HEK293 (cell line): ENCODE results near the gene AIF1.

Experiments used
- CTCF ChIA-PET: fragments of 350-600 bp; formaldehyde crosslinking; extraction: SDS; loops from one replicate; lab custom pipeline; 2021; ENCODE audit warnings: antibody characterized with exemption; lab: Yijun Ruan, JAX
- POLR2A ChIA-PET: fragments of 300-600 bp; formaldehyde crosslinking; extraction: SDS; loops from one replicate; lab custom pipeline; 2020; ENCODE audit warnings: antibody characterized with exemption, inconsistent platforms; lab: Yijun Ruan, JAX
- H3K27ac ChIP-seq: fragments of 200-500 bp; sonication (Bioruptor generic); 2 replicates; pipeline ENCODE4 v1.5.1; 2014; ENCODE audit warnings: low read depth, low read length, control low read depth, inconsistent platforms; ENCODE audit errors: extremely low read depth
- H3K36me3 ChIP-seq, 2 experiments: fragments of 200-500 bp in 1 of 2; sonication (Bioruptor generic) in 1 of 2; 1 replicate in 1 of 2; 2 replicates in 1 of 2; pipeline ENCODE4 v1.5.1; 2014 to 2017; ENCODE audit warnings: inconsistent platforms in 2 of 2, low read length in 2 of 2; ENCODE audit not compliant: control insufficient read depth in 2 of 2, insufficient read depth in 1 of 2
- H3K4me1 ChIP-seq: fragments of 200-500 bp; sonication (Bioruptor generic); 2 replicates; pipeline ENCODE4 v1.5.1; 2014; ENCODE audit warnings: mild to moderate bottlenecking, low read length, inconsistent platforms; ENCODE audit not compliant: control insufficient read depth, insufficient read depth
- H3K4me3 ChIP-seq: 2 replicates; pipeline ENCODE4 v1.5.1; 2011; ENCODE audit warnings: low read depth, mild to moderate bottlenecking, control low read depth, low read length, moderate library complexity
- H3K9me3 ChIP-seq: fragments of 200-500 bp; sonication (Bioruptor generic); 2 replicates; pipeline ENCODE4 v1.5.1; 2014; ENCODE audit warnings: low read depth, low read length, inconsistent platforms; ENCODE audit not compliant: control insufficient read depth, insufficient read depth
- HIC1 ChIP-seq: fragments of 450-650 bp; formaldehyde crosslinking; IDR thresholded peaks from 2 replicates; pipeline ENCODE4 v1.5.1; 2016; ENCODE audit warnings: missing biosample characterization, missing genetic modification characterization
- KLF16 ChIP-seq: fragments of 450-650 bp; formaldehyde crosslinking; IDR thresholded peaks from 2 replicates; pipeline ENCODE4 v1.5.1; 2017; ENCODE audit warnings: missing biosample characterization, missing genetic modification characterization
- KLF17 ChIP-seq: fragments of 450-650 bp; formaldehyde crosslinking; IDR thresholded peaks from 2 replicates; pipeline ENCODE4 v1.5.1; 2016; ENCODE audit warnings: missing biosample characterization, missing genetic modification characterization
- KLF7 ChIP-seq: fragments of 450-650 bp; formaldehyde crosslinking; IDR thresholded peaks from 2 replicates; pipeline ENCODE4 v1.5.1; 2016; ENCODE audit warnings: missing biosample characterization, missing genetic modification characterization, borderline replicate concordance
- PRDM4 ChIP-seq: fragments of 450-650 bp; formaldehyde crosslinking; IDR thresholded peaks from 2 replicates; pipeline ENCODE4 v1.5.1; 2017; ENCODE audit warnings: missing biosample characterization, missing genetic modification characterization
- ZBTB6 ChIP-seq: fragments of 450-650 bp; formaldehyde crosslinking; IDR thresholded peaks from 2 replicates; pipeline ENCODE4 v1.5.1; 2017; ENCODE audit warnings: missing biosample characterization, missing genetic modification characterization
- ZNF223 ChIP-seq: fragments of 450-650 bp; formaldehyde crosslinking; IDR thresholded peaks from 2 replicates; pipeline ENCODE4 v1.5.1; 2016; ENCODE audit warnings: missing biosample characterization, missing genetic modification characterization
- ZNF404 ChIP-seq: fragments of 450-650 bp; formaldehyde crosslinking; IDR thresholded peaks from 2 replicates; pipeline ENCODE4 v1.5.1; 2017; ENCODE audit warnings: missing biosample characterization, missing genetic modification characterization
- ZNF600 ChIP-seq: fragments of 450-650 bp; formaldehyde crosslinking; IDR thresholded peaks from 2 replicates; pipeline ENCODE4 v1.5.1; 2016; ENCODE audit warnings: missing biosample characterization, missing genetic modification characterization
- ZNF791 ChIP-seq: fragments of 450-650 bp; formaldehyde crosslinking; IDR thresholded peaks from 2 replicates; pipeline ENCODE4 v1.5.1; 2016; ENCODE audit warnings: missing biosample characterization, missing genetic modification characterization
- ZNF843 ChIP-seq: fragments of 450-650 bp; formaldehyde crosslinking; IDR thresholded peaks from 2 replicates; pipeline ENCODE4 v1.5.1; 2016; ENCODE audit warnings: missing biosample characterization, missing genetic modification characterization
- TF ChIP-seq, protein P1 (sequence below): fragments of 450-650 bp; formaldehyde crosslinking; IDR thresholded peaks from 2 replicates; pipeline ENCODE4 v1.5.1; 2016; ENCODE audit warnings: missing biosample characterization, missing genetic modification characterization
- TF ChIP-seq, protein P2 (sequence below): fragments of 450-650 bp; formaldehyde crosslinking; IDR thresholded peaks from 2 replicates; pipeline ENCODE4 v1.5.1; 2016; ENCODE audit warnings: missing biosample characterization, missing genetic modification characterization
- TF ChIP-seq, protein P3 (sequence below): fragments of 450-650 bp; formaldehyde crosslinking; IDR thresholded peaks from 2 replicates; pipeline ENCODE4 v1.5.1; 2016; ENCODE audit warnings: missing biosample characterization, missing genetic modification characterization
- TF ChIP-seq, protein P4 (sequence below): fragments of 450-650 bp; formaldehyde crosslinking; IDR thresholded peaks from 2 replicates; pipeline ENCODE4 v1.5.1; 2017; ENCODE audit warnings: missing biosample characterization, mild to moderate bottlenecking, missing genetic modification characterization, moderate library complexity

The AIF1 gene

DNA sequence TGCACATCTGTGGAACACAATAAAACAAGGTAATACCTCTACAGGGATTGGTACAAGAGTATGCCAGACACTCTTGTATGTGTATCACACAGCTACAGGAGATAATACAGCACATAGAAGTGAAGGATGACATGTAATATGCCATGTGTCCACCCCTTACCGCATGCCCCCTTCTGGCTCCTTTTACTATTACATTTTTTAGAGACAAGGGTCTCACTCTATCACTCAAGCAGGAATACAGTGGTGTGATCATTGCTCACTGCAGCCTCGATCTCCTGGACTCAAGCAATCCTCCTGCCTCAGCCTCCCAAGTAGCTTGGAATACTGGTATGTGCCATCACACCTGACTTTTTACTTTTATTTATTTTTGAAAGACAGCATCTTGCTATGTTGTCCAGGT is 18.0 kb upstream of the AIF1 start (continued):
- TF ChIP-seq, protein P1, sequence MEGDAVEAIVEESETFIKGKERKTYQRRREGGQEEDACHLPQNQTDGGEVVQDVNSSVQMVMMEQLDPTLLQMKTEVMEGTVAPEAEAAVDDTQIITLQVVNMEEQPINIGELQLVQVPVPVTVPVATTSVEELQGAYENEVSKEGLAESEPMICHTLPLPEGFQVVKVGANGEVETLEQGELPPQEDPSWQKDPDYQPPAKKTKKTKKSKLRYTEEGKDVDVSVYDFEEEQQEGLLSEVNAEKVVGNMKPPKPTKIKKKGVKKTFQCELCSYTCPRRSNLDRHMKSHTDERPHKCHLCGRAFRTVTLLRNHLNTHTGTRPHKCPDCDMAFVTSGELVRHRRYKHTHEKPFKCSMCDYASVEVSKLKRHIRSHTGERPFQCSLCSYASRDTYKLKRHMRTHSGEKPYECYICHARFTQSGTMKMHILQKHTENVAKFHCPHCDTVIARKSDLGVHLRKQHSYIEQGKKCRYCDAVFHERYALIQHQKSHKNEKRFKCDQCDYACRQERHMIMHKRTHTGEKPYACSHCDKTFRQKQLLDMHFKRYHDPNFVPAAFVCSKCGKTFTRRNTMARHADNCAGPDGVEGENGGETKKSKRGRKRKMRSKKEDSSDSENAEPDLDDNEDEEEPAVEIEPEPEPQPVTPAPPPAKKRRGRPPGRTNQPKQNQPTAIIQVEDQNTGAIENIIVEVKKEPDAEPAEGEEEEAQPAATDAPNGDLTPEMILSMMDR = peak; percentile 35; the same call in 1 of the 2 replicates
- TF ChIP-seq KLF16 (tag by site-specific recombination) (no peak), HIC1 (tag by site-specific recombination) (no peak), PRDM4 (tag by site-specific recombination) (no peak)
- TF ChIP-seq, protein P2, sequence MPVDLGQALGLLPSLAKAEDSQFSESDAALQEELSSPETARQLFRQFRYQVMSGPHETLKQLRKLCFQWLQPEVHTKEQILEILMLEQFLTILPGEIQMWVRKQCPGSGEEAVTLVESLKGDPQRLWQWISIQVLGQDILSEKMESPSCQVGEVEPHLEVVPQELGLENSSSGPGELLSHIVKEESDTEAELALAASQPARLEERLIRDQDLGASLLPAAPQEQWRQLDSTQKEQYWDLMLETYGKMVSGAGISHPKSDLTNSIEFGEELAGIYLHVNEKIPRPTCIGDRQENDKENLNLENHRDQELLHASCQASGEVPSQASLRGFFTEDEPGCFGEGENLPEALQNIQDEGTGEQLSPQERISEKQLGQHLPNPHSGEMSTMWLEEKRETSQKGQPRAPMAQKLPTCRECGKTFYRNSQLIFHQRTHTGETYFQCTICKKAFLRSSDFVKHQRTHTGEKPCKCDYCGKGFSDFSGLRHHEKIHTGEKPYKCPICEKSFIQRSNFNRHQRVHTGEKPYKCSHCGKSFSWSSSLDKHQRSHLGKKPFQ (tag by site-specific recombination) = 0 out of 2 replicates have a peak, but pooled peaks have one; percentile 57
- TF ChIP-seq, all 188 proteins: peak for 4

- no peak overlapping the region for H3K27ac ChIP-seq
- POLR2A ChIA-PET = interaction anchor here (0.7 kb wide), 2 partner anchors 9 to 79 kb away, joined by 3 read pairs; no protein-coding TSS in a partner anchor
- CTCF ChIA-PET = interaction anchor here (0.5 to 7.8 kb wide), 6 partner anchors 10 to 1015 kb away, joined by 3 to 113 read pairs (median 5); no protein-coding TSS in a partner anchor
Measured at GRCh38 chr6:31607317-31607716, 7.7 kb upstream of the AIF1 start.

More at GRCh38 chr6:31607317-31607716, 7.7 kb upstream of the AIF1 start:
- no peak for TF ChIP-seq KLF17 (tag by site-specific recombination)
- TF ChIP-seq ZNF843 = no peak
- TF ChIP-seq ZBTB6 (tag by site-specific recombination) = no peak
- TF ChIP-seq ZNF404 (tag by site-specific recombination) = no peak
- no peak for TF ChIP-seq KLF7
- TF ChIP-seq ZNF791 (tag by site-specific recombination) = no peak
- TF ChIP-seq, protein P3, sequence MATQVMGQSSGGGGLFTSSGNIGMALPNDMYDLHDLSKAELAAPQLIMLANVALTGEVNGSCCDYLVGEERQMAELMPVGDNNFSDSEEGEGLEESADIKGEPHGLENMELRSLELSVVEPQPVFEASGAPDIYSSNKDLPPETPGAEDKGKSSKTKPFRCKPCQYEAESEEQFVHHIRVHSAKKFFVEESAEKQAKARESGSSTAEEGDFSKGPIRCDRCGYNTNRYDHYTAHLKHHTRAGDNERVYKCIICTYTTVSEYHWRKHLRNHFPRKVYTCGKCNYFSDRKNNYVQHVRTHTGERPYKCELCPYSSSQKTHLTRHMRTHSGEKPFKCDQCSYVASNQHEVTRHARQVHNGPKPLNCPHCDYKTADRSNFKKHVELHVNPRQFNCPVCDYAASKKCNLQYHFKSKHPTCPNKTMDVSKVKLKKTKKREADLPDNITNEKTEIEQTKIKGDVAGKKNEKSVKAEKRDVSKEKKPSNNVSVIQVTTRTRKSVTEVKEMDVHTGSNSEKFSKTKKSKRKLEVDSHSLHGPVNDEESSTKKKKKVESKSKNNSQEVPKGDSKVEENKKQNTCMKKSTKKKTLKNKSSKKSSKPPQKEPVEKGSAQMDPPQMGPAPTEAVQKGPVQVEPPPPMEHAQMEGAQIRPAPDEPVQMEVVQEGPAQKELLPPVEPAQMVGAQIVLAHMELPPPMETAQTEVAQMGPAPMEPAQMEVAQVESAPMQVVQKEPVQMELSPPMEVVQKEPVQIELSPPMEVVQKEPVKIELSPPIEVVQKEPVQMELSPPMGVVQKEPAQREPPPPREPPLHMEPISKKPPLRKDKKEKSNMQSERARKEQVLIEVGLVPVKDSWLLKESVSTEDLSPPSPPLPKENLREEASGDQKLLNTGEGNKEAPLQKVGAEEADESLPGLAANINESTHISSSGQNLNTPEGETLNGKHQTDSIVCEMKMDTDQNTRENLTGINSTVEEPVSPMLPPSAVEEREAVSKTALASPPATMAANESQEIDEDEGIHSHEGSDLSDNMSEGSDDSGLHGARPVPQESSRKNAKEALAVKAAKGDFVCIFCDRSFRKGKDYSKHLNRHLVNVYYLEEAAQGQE (tag by site-specific recombination) = no peak
- no peak for TF ChIP-seq ZNF223 (tag by site-specific recombination)
- TF ChIP-seq ZNF600 (tag by site-specific recombination) = no peak
- TF ChIP-seq, protein P4, sequence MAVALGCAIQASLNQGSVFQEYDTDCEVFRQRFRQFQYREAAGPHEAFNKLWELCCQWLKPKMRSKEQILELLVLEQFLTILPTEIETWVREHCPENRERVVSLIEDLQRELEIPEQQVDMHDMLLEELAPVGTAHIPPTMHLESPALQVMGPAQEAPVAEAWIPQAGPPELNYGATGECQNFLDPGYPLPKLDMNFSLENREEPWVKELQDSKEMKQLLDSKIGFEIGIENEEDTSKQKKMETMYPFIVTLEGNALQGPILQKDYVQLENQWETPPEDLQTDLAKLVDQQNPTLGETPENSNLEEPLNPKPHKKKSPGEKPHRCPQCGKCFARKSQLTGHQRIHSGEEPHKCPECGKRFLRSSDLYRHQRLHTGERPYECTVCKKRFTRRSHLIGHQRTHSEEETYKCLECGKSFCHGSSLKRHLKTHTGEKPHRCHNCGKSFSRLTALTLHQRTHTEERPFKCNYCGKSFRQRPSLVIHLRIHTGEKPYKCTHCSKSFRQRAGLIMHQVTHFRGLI = no peak
- H3K4me3 ChIP-seq = no peak overlapping the region
- H3K9me3 ChIP-seq = no peaks in the 10 kb centered on the region
- H3K36me3 ChIP-seq = no peaks in the 10 kb centered on the region
- peaks cover 7% of the 10 kb centered on the region; the same call in 1 of the 2 replicates for H3K4me1 ChIP-seq
